Measurements from ENCODE around the gene PDCL2. TPM values are rescaled to one million over a fixed set of nuclear protein-coding genes. Genes with fewer than 3 reads are reported as not detected.

Gene PDCL2
- polyA plus RNA-seq, 1 experiment, result not detected

GRCh38 chr4:55524844-55525571 is 67.0 kb downstream of the PDCL2 start:
- Histone ChIP-seq H3K4me3 (ENCODE audit: low read depth, low read length) (no peak overlapping the region), H3K9me3 (ENCODE audit: control insufficient read depth, insufficient read depth, low read length) (no peaks in the 10 kb centered on the region), H3K27ac (ENCODE audit: low read depth, low read length) (no peak overlapping the region), H3K27me3 (ENCODE audit: control insufficient read depth, insufficient read depth, low read length) (no peaks in the 10 kb centered on the region)
- ChIA-PET POLR2A (interaction anchor here (1.2 kb wide), 1 partner anchor 21 kb away, joined by 5 read pairs; no protein-coding TSS in a partner anchor), CTCF (no interaction called here)
- TF ChIP-seq CTCF (IDR thresholded peaks at IDR 0.05; ENCODE audit: low read depth, low read length), result no peak
- DNase-seq (ENCODE audit: low read depth, low spot score), result no peak

- DNase-seq (ENCODE audit: low read depth, low spot score), result no peak
- POLR2A ChIA-PET, result interaction anchor here (0.6 kb wide), 1 partner anchor 21 kb away, joined by 4 read pairs; no protein-coding TSS in a partner anchor
- Histone ChIP-seq H3K27ac (ENCODE audit: low read depth, low read length) (no peak overlapping the region), H3K9me3 (ENCODE audit: control insufficient read depth, insufficient read depth, low read length) (no peaks in the 10 kb centered on the region), H3K4me3 (ENCODE audit: low read depth, low read length) (no peak overlapping the region), H3K27me3 (ENCODE audit: control insufficient read depth, insufficient read depth, low read length) (no peaks in the 10 kb centered on the region)
- no peak for TF ChIP-seq CTCF (IDR thresholded peaks at IDR 0.05; ENCODE audit: low read depth, low read length)
- CTCF ChIA-PET, result interaction anchor here (0.6 to 1.1 kb wide), 3 partner anchors 11 to 25 kb away, joined by 3 read pairs; no protein-coding TSS in a partner anchor
Measured at GRCh38 chr4:55518442-55518841, 73.6 kb downstream of the PDCL2 start.

GRCh38 chr4:55517526-55518229 is 74.4 kb downstream of the PDCL2 start:
- DNase-seq (ENCODE audit: low read depth, low spot score), result no peak
- CTCF ChIA-PET, result interaction anchor here (0.6 to 1.1 kb wide), 3 partner anchors 11 to 26 kb away, joined by 3 read pairs; no protein-coding TSS in a partner anchor

GRCh38 chr4:55512922-55513571 is 79.0 kb downstream of the PDCL2 start:
- Histone ChIP-seq H3K27ac (ENCODE audit: low read depth, low read length) (no peak overlapping the region), H3K27me3 (ENCODE audit: control insufficient read depth, insufficient read depth, low read length) (no peaks in the 10 kb centered on the region), H3K9me3 (ENCODE audit: control insufficient read depth, insufficient read depth, low read length) (no peaks in the 10 kb centered on the region), H3K4me3 (ENCODE audit: low read depth, low read length) (no peak overlapping the region)
- ChIA-PET POLR2A (interaction anchor here (0.6 kb wide), 1 partner anchor 33 kb away, joined by 3 read pairs; no protein-coding TSS in a partner anchor), CTCF (no interaction called here)
- DNase-seq (ENCODE audit: low read depth, low spot score), result no peak
- no peak for TF ChIP-seq CTCF (IDR thresholded peaks at IDR 0.05; ENCODE audit: low read depth, low read length)

More at GRCh38 chr4:55517526-55518229, 74.4 kb downstream of the PDCL2 start:
- no peaks in the 10 kb centered on the region for H3K27me3 ChIP-seq (ENCODE audit: control insufficient read depth, insufficient read depth, low read length)
- H3K9me3 ChIP-seq (ENCODE audit: control insufficient read depth, insufficient read depth, low read length), result no peaks in the 10 kb centered on the region
- POLR2A ChIA-PET, result no interaction called here
- no peak overlapping the region for H3K4me3 ChIP-seq (ENCODE audit: low read depth, low read length)
- H3K27ac ChIP-seq (ENCODE audit: low read depth, low read length), result no peak overlapping the region
- no peak for TF ChIP-seq CTCF (IDR thresholded peaks at IDR 0.05; ENCODE audit: low read depth, low read length)
